COLO668 (cell line): ENCODE results near the gene RGN.
"Not testable (repeated sequence)": the region's sequence is repeated elsewhere in the genome, so short reads cannot be mapped to it uniquely, and the experiment has no call there.

Experiments
- DNase-seq: peaks from one replicate; lab custom pipeline; 2025; ENCODE audit not compliant: unreplicated experiment; lab: John Stamatoyannopoulos, UW

Gene RGN

DNA sequence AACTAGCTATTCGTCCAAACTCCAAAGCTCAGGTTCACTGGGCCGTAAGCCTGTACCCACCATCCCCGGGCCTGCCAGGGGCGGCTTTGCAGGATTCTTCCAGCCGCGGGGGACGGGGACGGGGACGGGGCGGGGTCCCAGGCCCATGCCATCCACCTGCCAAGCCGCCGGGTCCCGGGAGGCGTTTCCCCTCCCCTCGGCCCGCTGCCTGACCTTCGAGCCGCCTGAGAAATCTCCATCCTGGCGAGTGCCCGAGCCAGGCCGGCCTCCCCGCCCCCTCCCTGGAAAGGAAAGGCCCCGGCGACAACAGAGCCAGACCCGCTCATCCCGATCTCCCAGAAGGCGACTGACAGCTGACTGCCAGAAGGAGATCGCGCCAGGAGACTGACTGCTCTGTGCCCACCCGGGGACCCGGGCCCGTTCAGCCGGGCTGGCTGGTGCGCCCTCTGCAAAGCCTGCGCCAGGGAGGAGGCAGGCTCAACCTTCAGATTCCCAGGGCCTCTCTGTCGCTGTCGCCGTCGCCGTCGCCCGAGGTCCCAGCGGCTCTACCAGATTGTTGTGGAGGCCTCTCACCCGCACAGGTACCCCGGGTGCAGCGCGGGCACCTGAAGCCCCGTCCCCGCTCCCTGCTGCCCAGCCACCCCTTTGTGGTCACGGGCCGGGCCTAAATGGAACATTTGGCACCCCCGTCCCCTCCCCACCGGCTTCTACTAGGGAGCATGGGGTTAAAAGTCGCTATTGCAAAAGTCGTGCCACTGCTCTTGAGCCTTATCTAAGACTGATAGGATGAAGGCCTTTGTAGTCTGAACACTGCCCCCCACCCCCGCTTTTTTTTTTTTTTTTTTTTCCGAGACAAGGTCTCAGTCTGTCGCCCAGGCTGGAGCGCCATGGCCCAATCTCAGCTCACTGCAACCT is at the start of gene RGN:
TSS of gene RGN (plus strand) at position 315 of the 915 bp plus-strand sequence. CDS start 2,702 bp downstream, outside the sequence.
- DNase-seq, result no peak

DNA sequence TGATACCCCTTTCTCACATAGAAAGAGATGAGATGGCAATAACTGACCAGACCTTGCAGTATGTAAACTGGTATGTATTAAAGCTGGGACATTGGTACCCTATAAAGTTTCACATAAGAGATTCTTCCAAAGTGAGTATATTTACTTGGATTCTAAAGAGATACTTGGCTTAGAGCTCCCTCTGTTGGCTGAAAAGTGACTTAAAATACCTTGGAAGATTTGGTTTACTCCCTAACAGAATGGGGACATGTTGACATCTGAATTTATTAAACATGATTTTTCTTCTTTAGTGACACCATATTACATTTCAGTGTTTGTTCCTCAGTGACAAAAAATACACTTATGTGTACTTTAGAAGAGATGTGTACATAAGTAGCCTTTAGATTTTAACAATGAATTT is 47.9 kb upstream of the RGN start:
- DNase-seq, result peak; percentile 18

DNA sequence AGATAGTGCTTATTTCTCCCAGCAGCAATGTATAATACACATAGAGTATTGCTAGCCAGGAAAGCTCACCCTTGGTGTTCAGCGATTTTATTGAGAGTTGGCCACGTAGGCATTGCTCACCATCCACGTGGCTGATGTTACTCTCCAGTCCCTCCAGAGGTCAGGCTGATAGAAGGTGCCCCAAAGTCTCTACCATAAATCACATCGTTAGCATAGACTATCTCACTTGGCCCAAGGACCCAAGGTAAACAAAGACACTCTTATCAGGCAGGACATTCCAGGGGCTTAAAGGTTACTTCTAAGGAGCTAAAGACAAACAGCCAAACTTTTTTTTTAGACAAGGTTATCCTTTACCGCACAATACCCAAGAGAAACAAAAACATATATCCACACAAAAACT is 30.3 kb upstream of the RGN start:
- DNase-seq, result no peak

DNA sequence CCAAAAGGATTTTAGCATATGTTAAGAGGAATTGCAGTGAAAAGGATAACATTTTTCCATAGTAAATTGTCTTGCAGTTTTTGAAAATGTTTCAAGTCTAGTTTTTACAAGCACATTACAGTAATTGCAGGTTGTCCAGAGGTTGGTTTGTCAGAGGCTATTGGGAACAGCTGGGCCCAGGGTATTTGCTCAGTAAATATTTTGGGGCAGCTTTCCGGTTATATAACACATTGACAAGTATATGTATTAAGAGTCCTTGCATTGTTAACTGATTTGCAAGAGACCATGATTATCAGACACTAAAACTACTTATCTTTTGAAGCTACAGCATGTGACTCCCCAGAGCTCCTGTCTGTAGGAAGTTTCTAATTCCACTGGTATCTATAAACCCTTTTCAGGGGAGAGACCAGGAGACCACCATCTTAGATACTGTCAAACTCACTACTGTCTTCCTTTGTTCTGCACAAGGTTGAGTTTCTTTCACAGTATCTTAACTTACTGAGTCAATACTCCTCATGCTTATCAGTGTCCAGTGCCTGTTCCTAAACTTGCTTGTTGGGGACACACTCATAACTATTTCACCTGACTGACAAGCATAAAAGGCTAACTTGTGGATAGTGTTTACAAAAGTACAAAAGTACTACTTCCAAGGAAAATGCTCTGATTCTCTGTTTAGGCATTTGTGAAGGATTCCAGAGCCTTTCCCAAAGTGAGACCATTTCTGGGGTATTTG is 18.9 kb upstream of the RGN start:
- DNase-seq, result no peak

DNA sequence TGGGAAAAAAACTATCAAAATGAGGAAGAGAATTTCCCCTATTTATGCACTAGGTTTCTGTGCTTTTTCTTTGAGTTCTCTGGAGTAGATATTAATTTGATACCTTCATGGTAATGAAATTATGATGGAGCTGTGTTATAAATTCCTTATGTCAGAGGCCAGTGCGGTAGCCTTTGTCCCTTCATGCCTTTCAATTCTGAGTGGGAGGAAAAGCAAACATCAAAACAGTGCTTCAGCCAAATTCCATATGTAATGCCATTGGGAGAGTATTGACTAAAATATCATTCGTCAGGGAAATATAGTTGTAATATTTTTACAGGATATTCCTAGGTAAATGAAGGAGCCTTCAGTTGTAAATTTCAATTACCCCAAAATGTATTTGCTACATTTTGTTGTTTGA is 17.5 kb upstream of the RGN start:
- DNase-seq, result no peak

DNA sequence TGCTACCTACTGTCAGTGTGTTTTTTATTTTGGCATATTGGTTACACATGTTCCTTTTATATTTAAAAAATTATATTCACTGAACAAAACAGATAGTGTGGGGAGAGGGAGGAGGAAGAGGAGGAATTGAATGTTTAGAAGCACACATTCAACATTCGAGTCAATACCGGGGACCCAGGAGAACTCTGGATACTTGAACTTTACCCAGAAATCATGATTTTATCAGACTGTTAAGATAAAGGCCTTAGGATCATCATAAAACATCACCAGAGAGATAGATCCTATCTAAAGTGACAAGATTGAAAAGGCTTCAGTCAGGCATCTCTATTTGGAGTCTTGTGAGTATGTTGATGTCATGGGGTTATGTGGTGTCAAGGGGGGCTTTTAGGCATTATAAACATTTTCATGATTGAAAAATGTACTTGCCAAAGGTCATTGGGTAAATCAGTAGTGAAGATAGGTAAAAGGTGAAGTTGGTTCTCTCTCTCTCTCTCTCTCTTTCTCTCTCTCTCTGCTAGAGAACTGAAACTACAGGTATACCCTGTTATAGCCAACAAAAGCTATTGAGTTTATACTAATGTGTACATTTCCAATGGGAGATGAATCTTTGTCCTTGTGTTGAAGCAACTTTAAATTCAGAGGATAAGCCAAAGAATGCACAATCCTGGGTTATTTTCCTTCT is 16.9 kb upstream of the RGN start:
- no peak for DNase-seq

DNA sequence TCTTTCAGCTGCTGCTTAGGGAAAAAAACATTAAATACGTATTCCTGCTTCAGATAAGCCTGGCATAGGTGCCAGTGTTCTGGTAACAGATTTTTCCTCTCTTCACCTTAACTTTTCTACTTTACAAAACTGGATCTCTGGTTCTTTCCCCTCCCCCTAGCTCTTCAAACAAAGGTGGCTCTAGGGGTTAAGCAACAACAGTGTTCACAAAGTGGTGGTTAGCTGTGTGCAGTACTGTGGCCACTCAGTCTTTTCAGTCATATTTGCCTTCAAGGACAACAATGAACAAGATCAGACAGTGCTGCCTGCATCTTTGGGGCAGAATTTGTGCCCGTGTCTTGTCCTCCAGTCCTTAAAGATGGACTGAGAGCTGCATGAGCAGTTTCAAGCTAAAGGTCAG is 15.1 kb upstream of the RGN start:
- DNase-seq, result no peak

DNA sequence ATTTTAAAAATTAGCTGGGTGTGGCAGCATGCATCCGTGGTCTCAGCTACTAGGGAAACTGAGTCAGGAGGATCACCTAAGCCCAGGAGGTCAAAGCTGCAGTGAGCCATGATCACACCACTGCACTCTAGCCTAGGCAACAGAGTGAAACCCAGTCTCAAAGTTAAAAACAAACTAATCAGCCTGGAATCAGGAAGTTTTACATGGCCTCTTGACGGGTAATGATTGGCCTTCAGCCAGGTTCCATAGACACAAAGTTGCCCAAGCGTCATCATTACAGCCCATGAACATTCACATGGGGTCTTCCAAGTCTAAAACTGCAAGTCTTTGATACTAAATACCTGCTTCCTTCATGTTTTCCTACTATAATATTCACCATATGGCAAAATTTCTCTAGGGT is 10.0 kb upstream of the RGN start:
- no peak for DNase-seq

DNA sequence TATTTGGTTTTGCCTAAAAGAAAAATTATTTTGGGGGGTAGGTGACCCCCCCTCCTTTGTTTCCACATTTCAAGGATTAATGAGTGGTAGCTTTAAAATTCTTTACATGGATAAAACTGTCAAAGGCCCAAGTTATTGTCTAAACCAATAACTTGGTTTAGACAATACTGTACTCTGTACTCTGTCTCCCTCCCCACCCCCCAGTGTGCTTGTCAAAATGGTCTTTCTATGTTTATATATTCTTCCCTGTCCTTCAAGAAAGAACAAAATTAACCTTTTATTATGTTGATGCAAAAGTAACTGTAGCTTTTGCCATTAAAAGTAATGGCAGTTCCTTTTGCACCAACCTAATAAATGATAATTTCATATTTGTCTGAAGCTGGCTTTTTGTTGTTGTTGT is 9.5 kb upstream of the RGN start:
- no peak for DNase-seq

DNA sequence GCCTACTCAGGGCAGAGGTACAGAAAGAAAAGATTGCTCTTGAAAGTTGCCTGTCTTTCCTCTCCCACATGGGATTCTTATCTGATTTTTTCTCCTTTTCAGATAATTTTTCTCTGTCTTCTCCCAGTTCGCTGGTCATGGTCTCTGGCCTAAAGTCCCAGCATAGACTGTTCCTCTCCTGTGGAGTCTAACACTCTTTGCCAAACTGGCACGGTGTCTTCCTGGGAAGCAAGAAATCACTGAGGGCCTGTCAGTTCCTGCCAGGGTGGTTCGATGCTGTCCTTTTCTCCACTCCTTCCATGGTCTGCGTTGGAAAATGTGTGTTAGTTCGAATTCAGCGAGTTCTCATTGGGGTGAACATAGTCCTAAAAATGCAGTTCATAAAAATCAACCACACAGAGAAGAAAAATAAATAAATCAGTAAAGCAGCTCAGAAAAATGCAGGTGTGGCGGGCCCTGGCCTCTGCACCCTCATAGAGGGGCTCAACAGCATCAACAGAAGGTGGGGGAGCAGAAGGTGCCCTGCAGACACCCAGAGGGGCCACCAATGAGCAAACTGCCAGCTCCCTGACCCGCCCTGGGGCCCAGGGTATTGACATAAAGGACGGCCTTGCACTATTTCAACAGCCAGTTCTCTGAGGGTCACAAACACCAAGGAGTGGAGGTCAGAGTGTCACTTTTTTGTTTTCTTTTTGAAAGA is 2.1 kb downstream of the RGN start:
- no peak for DNase-seq

DNA sequence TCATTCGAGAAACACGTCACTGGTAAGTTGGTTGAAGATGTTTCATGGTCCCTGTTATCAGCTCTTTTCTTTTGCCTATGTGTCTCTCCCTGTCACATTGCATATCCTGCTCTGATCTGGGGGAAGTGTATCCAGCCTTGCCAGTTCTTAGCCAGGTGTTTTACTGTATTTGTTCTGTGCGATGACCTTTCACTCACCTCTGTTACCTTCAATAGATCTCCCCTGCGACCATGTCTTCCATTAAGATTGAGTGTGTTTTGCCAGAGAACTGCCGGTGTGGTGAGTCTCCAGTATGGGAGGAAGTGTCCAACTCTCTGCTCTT is 2.6 kb downstream of the RGN start:
- no peak for DNase-seq

DNA sequence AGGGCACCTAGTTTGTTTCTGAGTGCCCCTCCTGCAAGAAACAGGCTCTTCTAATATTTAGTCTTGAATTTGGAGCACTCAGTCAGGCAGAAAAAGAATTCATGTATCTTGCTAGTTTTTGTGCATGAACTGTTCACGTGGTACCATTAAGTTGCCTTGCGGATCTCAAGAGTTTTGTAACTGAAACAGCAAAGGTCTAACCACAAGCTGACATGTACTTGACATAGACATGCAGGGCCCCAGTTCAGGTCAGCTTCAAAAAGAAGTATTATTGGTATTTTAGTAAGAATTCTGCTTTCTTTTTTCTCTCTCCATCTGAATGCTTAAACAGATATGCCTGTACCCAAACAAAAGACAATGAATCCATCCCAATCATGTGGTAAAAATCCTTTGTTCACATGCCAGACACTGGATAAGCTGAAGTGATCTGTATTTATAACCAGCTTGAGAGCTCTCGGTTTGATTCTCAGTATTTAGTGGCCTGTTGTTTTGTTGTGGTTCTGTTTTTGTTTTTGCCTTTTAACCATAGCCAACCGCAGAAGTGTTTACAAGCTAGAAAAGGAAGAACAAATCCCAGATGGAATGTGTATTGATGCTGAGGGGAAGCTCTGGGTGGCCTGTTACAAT is 13.0 kb downstream of the RGN start:
- no peak for DNase-seq

DNA sequence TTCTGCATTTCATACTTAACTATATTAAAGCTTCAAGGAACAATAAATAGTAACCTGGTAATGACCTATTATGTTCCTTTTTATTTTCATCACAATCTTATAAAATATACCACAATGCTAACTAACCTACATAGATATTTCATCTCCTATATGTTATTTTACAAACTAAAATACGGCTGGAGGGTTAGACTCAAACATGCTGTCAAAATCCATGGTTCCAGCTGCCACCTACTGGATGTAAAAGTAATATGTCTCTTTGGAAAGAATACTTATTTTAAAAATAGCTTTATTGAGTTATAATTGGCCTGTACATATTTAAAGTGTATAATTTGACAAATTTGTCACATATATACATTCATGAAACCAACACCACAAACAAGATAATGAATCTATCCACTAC is 15.0 kb downstream of the RGN start:
- DNase-seq, result no peak

DNA sequence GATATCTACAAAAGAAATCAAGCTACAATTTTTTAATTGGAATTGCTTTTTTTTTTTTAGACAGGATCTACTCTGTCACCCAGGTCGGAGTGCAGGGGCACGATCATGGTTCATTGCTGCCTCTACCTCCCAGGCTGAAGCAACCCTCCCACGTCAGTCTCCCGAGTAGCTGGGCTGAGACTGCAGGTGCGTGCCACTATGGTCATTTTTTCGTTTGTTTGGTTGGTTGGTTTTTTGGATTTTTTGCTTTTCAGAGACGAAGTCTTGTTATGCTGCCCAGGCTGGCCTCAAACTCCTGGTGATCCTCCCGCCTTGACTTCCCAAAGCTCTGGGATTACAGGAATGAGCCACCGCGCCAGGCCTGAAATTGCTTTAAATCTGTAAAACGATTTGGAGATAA is 15.6 kb downstream of the RGN start:
- no peak for DNase-seq

DNA sequence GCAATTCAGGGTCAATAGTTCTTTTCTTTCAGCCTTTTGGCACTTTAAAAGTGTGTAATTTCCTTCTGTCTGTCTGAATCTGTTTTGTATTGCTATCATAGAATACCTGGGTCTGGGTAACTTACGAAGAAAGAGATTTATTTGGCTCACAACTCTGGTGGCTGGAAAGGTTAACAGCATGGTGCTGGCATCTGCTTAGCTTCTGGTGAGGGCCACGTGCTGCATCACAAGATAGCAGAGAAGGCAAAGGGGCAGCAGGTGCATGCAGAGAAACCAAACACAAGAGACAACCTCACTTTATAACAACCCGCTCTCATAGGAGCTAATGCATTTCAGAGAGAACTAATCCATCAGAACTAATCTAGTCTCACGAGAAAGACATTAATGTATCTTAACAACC is 18.8 kb downstream of the RGN start:
- DNase-seq, result no peak

DNA sequence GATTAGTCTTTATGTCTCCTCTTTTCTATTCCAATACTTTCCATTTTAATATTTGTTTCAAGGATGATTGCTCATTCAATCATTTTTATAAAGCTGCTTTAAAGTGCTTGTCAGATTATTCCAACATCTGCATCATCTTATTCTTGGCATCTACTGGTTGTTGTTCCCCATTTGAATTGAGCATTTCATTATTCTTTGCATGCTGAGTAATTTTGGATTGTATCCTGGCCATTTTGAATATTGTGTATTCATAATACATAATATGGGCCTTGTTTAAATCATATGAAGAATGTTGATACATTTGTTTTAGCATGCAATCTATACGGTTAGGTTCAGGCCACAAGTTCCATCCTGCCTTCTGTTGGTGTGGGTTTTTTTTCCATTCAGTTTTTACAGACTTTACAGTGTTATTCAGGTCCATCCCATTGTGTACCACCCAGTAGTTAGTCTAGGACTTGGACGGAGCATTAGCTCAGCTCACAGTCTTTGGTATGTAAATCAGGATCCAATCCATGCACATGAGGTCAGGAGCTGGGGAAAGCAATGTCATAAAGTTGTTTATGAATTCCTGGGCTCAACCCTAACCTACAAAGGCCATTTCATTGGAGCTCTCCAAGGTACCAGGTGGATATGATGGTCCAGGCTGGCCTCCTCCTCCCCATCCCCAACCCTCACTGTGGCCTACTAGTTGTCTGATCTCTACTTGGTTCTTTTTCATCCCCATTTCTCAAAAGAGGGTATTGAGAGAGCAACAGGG is 20.3 kb downstream of the RGN start:
- DNase-seq, result no peak

DNA sequence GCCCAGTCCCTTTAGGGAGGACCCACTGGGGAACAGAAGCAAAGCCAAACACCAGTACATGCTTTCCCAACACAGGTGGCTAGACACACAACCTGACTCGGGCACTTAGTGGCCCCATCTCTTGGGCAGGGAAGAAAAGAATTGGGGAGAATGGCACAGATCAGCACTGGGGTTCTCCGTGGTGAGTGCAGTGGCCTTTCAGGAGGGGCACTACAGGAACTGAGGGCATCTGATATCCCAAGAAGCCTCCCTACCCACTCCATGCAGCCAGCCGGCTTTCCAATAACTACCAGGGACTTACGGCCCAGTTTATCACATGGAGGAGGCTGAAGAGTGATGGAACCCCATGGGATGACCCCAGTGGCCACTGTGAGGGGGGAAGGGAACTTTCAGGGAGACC is 23.0 kb downstream of the RGN start:
- no peak for DNase-seq

DNA sequence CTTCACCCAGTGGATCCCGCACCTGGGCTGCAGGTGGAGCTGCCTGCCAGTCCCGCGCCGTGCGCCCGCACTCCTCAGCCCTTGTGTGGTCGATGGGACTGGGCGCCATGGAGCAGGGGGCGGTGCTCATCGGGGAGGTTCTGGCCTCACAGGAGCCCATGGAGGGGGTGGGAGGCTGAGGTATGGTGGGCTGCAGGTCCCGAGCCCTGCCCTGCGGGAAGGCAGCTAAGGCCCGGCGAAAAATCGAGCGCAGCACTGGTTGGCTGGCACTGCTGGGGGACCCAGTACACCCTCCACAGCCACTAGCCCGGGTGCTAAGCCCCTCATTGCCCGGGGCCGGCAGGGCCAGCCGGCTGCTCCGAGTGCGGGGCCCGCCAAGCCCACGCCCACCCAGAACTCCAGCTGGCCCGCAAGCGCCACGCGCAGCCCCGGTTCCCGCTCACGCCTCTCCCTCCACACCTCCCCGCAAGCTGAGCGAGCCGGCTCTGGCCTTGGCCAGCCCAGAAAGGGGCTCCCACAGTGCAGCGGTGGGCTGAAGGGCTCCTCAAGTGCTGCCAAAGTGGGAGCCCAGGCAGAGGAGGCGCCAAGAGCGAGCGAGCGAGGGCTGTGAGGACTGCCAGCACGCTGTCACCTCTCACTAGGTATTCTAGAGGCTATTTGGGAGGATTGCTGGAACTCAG is 32.8 kb downstream of the RGN start:
- not testable (repeated sequence) for DNase-seq

DNA sequence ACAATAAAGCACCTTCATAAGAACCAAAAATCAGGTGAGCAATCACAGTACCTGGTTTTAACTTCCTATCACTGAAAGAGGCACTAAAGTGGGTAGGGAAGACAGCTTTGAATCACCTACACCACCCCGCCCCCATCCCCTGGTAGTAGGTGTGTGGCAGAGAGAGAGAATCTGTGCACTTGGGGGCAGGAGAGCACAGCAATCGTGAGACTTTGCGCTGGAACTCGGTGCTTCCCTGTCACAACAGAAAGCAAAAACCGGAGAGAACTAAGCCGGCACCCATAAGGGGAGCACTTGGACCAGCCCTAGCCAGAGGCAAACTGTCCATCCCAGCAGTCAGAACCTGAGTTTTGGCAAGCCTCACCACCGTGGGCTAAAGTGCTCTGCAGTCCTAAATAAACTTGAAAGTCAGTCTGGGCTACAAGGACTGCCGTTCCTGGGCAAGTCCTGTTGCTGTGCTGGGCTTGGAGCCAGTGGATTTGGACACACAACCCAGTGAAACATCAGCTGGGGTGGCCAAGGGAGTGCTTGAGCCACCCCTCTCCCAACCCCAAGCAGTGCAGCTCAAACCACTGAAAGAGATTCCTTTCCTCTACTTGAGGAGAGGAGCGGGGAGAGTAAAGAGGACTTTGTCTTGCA is 34.2 kb downstream of the RGN start:
- no peak for DNase-seq
